Dermis blood vessel endothelial cell (primary cell): ENCODE data around the gene SCO2. TPM values are rescaled to one million over a fixed set of nuclear protein-coding genes. Genes with fewer than 3 reads are reported as not detected.
A peak's percentile ranks its signal among the peaks of the same experiment; 100 is the strongest.

Experiments used
- DNase-seq: peaks from one replicate; pipeline ENCODE4 v3.0.0; 2010
- total RNA-seq: library from RNA; depleted of rRNA; stranded (reverse); fragments of >200 nt; gene quantifications from 2 replicates; pipeline ENCODE4 v1.2.3, GENCODE V29; 2014

Gene SCO2
- total RNA-seq, 1 donor from 2014 or later, result 5.6 TPM

GRCh38 chr22:50490531-50491308 is 34.7 kb downstream of the SCO2 start:
- peak; percentile 23 for DNase-seq

GRCh38 chr22:50489363-50490243 is 35.8 kb downstream of the SCO2 start:
- DNase-seq, result no peak

GRCh38 chr22:50488886-50489285 is 36.5 kb downstream of the SCO2 start:
- no peak for DNase-seq

DNA sequence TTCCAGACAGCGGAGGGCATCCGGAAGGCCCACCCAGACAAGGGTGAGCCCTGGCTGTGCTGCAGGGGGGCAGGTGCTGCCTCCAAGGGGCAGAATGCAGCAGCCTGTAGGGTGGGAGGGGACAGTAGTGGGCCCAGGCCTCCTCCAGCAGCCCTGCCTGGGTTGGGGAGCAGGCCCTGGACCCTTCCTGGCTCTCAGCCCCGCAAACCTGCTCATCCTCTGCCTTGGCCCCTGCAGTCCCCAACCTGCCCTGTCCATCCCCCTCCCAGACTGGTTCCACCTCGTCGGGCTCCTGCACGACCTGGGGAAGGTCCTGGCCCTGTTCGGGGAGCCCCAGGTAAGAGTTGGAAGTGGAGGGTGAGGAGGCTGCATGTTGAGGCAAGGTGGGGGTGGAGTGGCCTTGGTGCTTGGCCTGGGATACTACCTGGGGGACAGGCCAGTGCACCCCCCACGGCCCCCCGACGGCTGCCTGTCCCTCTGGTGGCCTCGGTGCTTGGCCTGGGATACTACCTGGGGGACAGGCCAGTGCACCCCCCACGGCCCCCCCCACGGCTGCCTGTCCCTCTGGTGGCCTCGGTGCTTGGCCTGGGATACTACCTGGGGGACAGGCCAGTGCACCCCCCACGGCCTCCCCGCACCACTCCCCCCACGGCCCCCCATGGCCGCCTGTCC is 37.3 kb downstream of the SCO2 start:
- DNase-seq, result no peak

DNA sequence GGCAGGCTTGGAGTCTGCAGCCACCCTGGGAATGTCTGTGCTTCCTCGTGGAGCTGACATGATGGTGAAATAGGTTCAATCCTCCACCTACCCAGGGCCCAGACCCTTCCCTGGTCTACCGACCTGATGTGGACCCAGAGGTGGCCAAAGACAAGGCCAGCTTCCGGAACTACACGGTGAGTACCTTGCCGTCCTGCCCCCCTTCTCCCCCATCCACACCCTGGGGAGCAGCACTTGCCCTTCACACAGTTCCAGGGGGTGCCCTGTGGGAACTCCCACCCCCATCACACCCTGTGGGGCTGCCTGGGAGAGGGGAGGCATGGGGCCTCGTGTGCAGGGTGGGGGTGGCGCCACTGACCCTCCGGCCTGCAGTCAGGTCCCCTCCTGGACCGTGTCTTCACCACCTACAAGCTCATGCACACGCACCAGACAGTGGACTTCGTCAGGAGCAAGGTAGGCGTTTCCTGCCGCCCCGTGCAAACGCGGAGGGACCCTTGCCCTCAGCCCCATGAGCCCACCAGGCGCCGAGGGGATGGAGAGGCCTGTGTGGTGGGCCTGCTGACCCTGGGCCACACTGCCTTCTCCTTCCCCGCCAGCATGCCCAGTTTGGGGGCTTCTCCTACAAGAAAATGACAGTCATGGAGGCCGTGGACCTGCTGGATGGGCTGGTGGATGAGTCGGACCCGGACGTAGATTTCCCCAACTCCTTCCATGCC is 38.0 kb downstream of the SCO2 start:
- no peak for DNase-seq

GRCh38 chr22:50486561-50487289 is 38.7 kb downstream of the SCO2 start, which contains the start of gene MIOX:
Gene MIOX (plus strand): TSS chr22:50486859. CDS start chr22:50486898, 39 bp downstream.
- no peak for DNase-seq

DNA sequence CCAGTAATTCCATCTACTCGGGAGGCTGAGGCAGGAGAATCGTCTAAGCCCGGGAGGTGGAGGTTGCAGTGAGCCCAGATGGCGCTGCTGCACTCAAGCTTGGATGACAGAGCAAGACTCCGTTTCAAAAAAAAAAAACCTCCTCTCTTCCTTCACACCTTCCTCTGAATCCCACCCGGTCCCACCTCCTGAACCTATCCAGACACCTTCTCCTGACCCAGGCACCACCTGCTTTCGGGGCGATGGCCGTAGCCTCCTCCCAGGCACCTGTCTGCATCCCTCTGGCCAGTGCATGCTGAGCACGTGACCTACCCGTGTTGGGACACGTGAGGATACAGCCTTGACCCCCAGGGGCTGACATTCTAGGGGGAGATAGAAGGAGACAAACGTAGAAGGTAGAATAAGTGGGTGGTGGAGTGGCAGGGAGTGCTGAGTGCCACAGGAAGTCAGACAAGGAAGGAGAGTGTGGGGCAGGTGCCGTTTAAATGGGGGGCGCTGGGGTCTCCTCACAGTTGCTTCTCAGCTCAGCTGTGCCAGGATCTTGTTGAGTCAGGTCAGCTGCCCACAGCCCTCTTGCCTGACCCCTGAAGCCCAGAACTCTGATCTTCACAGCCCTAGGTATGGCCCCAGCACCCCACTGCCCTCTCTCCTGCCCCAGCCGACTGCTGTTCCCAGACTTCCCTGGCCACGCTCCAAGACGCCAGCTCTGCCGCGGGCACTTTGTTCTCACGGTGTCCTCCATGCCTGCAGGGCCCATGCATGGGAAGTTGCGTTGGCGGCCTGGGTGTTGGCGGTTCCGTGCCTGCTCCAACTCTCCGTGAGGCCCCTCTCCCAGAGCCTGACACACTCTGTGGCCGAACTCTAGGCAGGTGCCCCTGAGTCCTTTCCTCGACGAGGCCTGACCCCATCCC is 39.9 kb downstream of the SCO2 start:
- no peak for DNase-seq

DNA sequence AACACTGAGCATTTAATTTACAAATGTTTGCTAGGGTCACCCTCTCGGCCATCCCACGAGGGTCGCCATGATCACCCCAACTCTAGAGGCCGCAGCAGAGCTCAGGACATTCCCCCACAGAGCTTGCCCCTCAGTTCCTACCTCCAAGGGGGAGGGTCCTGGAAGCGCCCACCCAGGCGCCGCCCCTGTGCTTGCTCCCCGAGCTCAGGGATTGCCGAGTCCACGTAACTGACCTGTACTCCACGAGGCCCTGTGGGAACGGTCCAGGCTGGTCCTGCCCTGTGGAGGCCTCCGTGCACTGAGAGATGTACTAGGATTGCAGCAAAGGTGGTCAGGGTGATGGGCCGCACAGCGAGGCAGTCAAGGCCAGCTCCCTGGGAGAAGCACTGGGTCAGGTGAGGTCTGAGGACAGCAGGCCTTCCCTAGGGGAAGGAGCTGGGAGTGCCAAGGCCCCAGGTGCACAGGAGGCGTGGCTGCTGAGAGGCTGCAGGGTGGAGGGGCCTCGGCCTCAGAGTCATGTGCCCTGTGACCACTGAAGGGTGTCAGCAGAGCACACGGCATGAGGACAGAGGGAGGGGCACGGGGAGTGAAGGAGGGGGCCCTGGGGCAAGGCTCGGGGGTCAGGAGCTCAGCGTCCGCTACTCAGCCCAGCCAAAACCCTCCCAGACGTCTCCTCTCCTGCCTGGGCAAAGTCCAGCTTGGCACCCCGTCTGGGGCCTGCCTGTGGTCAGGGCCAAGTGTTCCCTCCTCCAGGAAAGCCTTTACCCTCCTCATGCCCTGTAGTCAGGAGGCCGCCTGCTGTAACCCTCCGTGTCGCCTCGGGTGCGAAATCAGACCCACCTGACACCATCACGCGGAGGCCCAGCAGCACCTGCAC is 41.2 kb downstream of the SCO2 start:
- DNase-seq, result no peak

DNA sequence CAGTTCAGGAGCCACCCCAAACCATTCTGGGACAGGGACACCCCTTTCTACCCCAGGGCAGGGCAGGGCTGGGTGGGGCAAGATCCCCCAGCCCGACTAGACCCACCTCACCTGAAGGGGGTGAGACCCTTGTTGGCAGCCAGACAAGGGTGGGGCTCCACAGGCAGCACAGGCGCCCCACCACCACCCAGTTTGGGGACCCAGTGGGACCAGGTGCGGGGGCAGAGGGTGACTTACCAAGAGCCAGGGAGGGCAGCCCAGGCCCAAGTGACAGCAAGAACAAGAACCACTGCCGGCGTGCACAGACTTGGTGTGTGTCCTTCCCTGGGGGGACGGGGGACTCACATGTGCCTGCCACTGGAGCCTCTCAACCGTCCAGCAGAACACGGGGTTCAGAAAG is 41.8 kb downstream of the SCO2 start:
- no peak for DNase-seq

DNA sequence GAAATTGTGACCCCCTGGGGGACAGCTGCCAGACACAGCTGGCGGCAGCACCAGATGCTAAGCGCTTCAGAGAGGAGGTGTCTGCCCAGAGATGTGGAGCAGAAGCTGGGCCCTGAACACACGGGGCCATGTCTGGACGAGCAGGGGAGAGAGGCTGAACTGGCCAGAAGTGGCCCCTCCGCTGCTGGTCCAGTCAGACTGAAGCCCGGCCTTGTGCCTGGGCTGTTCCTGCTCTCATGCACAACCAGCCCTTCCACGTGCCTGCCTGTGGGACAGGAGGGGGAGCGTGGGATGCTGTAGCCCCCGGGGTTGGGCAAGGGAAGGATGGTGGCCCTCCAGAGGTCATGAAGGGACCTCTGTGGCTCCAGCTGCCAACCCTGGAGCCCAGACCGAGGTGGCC is 42.3 kb downstream of the SCO2 start:
- DNase-seq, result no peak

DNA sequence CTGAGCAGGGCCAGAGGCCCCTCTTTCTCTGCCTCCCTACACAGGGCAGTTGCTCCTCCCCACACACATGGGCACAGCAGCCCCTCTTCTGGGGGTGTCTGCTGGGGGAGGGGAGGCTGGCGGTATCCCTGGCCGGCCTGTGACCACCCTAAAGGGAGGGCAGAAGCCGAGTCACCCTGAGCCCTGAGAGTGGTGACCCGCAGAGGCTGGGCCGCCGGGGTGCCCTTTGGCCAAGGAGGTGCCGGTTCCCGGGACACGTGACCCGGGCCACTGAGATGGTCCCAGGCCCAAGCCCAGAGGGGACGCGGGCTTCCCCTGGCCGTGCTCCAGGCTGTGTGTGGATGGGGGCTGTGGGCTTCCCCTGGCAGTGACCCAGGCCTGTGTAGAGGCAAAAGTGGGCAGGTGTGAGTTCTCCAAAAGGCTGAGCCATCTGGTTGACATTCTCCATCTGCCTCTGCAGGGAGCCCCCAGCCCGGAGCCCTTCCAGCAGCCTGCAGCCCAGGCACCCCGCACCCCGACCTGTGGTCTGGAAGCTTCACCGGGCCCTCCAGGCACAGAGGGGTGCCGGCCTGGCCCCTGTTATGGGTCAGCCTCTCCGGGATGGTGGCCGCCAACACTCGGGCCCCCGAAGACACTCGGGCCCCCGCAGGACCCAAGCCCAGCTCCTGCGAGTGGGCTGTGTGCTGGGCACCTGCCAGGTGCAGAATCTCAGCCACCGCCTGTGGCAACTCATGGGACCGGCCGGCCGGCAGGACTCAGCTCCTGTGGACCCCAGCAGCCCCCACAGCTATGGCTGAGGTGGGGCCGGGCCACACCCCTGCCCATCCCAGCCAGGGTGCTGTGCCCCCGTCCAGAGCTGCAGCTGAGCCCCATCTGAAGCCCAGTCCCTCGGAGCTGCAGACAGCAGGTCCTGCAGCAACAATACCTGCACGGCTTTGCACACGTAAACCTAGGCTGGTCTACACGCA is 43.0 kb downstream of the SCO2 start:
- DNase-seq, result no peak

- no peak for DNase-seq
These were observed 43.8 kb downstream of the SCO2 start, which contains the start of gene ADM2 for GRCh38 chr22:50481440-50482106. Gene ADM2 (plus strand): TSS chr22:50481543. CDS start chr22:50481848, 305 bp downstream.

- DNase-seq, result no peak
These were observed 44.4 kb downstream of the SCO2 start for GRCh38 chr22:50481045-50481439.

DNA sequence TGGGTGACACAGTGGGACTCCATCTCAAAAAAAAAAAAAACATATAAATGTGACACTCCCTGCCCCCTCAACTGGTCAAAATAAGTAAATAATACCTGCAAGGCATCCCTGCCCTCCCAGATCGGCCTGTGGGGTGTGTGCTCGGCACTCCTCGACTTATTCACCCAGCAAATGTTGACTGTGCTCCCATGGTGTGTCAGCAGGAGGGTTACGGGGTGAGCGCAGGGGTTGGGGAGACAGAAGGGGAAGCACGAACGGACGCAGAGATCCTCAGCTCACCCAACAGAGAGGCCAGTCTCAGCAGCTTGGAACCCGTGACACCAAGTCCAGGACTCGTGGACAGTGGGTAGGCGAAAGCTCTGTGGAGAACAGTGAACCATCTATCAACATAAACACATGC is 45.7 kb downstream of the SCO2 start:
- no peak for DNase-seq

DNA sequence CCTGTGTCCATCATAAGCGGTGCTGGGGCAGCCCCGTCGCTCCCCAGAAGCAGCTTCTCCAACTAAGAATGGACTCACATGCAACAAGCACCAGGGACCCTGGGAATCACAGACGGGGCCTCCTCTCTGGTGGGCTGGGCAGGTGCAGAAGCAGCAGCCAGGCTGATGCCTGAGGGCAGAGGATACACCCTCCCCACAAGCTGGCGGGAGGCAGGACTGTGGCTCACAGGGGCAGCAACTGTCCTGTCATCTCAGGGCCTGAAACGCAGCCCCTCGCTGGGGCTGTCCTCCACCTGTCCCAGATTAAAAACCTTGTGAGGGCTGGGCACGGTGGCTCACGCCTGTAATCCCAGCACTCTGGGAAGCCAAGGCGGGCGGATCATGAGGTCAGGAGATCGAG is 47.5 kb downstream of the SCO2 start:
- DNase-seq, result no peak

- no peak for DNase-seq
These were observed 48.5 kb downstream of the SCO2 start for GRCh38 chr22:50476868-50477267.

DNA sequence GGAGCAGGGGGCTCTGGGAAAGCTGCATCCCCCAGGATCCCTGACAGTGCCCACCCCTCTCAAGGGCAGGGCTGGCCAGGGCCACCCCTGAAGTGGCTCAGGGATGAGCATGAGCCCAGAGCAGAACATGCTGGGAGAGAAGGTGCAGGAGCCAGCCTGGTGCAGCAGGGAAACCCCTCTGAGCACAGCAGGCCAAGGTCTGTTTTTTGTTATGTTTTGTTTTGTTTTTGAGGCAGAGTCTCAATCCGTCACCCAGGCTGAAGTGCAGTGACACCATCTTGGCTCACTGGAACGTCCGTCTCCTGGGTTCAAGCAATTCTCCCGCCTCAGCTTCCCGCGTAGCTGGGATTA is 49.8 kb downstream of the SCO2 start:
- DNase-seq, result no peak
